Measurements from ENCODE around the gene HOXA11.

HOXA11 gene

GRCh38 chr7:27171325-27171636 lies 13.8 kb downstream of the HOXA11 start:
- no peaks in the 10 kb centered on the region for H3K36me3 ChIP-seq (ENCODE audit: insufficient read depth, low read length)
- DNase-seq (no peak), ATAC-seq (ENCODE audit: insufficient read depth, low read depth) (no peak)
- no peak overlapping the region for H2AFZ ChIP-seq (ENCODE audit: low read depth, low read length)
- no peak for TF ChIP-seq EZH2 (IDR thresholded peaks at IDR 0.05; ENCODE audit: borderline replicate concordance, low read depth, low read length, severe bottlenecking)
- TF ChIP-seq CTCF (IDR thresholded peaks at IDR 0.05; ENCODE audit: borderline replicate concordance, extremely low read depth, low read length, poor library complexity, severe bottlenecking), result no peak
- H3K9ac ChIP-seq (ENCODE audit: low read depth, low read length), result no peak overlapping the region
- H3K4me1 ChIP-seq (ENCODE audit: insufficient read depth, low read length), result no peaks in the 10 kb centered on the region
- H4K20me1 ChIP-seq (ENCODE audit: insufficient read depth, low read length), result no peaks in the 10 kb centered on the region
- H3K9me3 ChIP-seq (ENCODE audit: insufficient read depth, low read length, severe bottlenecking), result no peaks in the 10 kb centered on the region
- H3K27ac ChIP-seq (ENCODE audit: low read length), result no peak overlapping the region
- no peaks in the 10 kb centered on the region for H3K79me2 ChIP-seq (ENCODE audit: insufficient read depth, low read length)
- H3K27me3 ChIP-seq (ENCODE audit: insufficient read depth, low read length, poor library complexity), result peaks cover 7% of the 10 kb centered on the region
- H3K4me3 ChIP-seq (ENCODE audit: low read depth in 1 of 2, low read length in 2 of 2), result no peak overlapping the region
- no peak overlapping the region for H3K4me2 ChIP-seq (ENCODE audit: insufficient read depth, low read length)

GRCh38 chr7:27170426-27171324 lies 14.4 kb downstream of the HOXA11 start:
- Histone ChIP-seq H3K9me3 (ENCODE audit: insufficient read depth, low read length, severe bottlenecking) (no peaks in the 10 kb centered on the region), H3K79me2 (ENCODE audit: insufficient read depth, low read length) (no peaks in the 10 kb centered on the region), H3K4me1 (ENCODE audit: insufficient read depth, low read length) (no peaks in the 10 kb centered on the region), H3K27ac (ENCODE audit: low read length) (no peak overlapping the region), H2AFZ (ENCODE audit: low read depth, low read length) (no peak overlapping the region), H3K4me2 (ENCODE audit: insufficient read depth, low read length) (no peak overlapping the region), H3K27me3 (ENCODE audit: insufficient read depth, low read length, poor library complexity) (peaks cover 7% of the 10 kb centered on the region), H3K9ac (ENCODE audit: low read depth, low read length) (no peak overlapping the region), H3K36me3 (ENCODE audit: insufficient read depth, low read length) (no peaks in the 10 kb centered on the region), H3K4me3 (ENCODE audit: low read depth in 1 of 2, low read length in 2 of 2) (no peak overlapping the region), H4K20me1 (ENCODE audit: insufficient read depth, low read length) (no peaks in the 10 kb centered on the region)
- DNase-seq (no peak), ATAC-seq (ENCODE audit: insufficient read depth, low read depth) (no peak)
- TF ChIP-seq CTCF (IDR thresholded peaks at IDR 0.05; ENCODE audit: borderline replicate concordance, extremely low read depth, low read length, poor library complexity, severe bottlenecking) (no peak), EZH2 (IDR thresholded peaks at IDR 0.05; ENCODE audit: borderline replicate concordance, low read depth, low read length, severe bottlenecking) (no peak)

GRCh38 chr7:27169658-27170425 lies 15.2 kb downstream of the HOXA11 start:
- H3K27me3 ChIP-seq (ENCODE audit: insufficient read depth, low read length, poor library complexity), result peaks cover 7% of the 10 kb centered on the region
- H3K9ac ChIP-seq (ENCODE audit: low read depth, low read length), result no peak overlapping the region
- TF ChIP-seq CTCF (IDR thresholded peaks at IDR 0.05; ENCODE audit: borderline replicate concordance, extremely low read depth, low read length, poor library complexity, severe bottlenecking) (no peak), EZH2 (IDR thresholded peaks at IDR 0.05; ENCODE audit: borderline replicate concordance, low read depth, low read length, severe bottlenecking) (no peak)

More at GRCh38 chr7:27169658-27170425, 15.2 kb downstream of the HOXA11 start:
- Histone ChIP-seq H3K27ac (ENCODE audit: low read length) (no peak overlapping the region), H3K79me2 (ENCODE audit: insufficient read depth, low read length) (no peaks in the 10 kb centered on the region), H3K4me3 (ENCODE audit: low read depth in 1 of 2, low read length in 2 of 2) (no peak overlapping the region), H3K4me2 (ENCODE audit: insufficient read depth, low read length) (no peak overlapping the region), H3K36me3 (ENCODE audit: insufficient read depth, low read length) (no peaks in the 10 kb centered on the region), H2AFZ (ENCODE audit: low read depth, low read length) (no peak overlapping the region), H4K20me1 (ENCODE audit: insufficient read depth, low read length) (no peaks in the 10 kb centered on the region), H3K9me3 (ENCODE audit: insufficient read depth, low read length, severe bottlenecking) (no peaks in the 10 kb centered on the region), H3K4me1 (ENCODE audit: insufficient read depth, low read length) (no peaks in the 10 kb centered on the region)
- ATAC-seq (ENCODE audit: insufficient read depth, low read depth) (no peak), DNase-seq (no peak)

Data from DND-41 (cell line).